Fibroblast of skin of left biceps (primary cell): ENCODE results near the gene SMARCD2.
"Not testable (repeated sequence)": the region's sequence is repeated elsewhere in the genome, so short reads cannot be mapped to it uniquely, and the experiment has no call there.

Experiments used
- DNase-seq, 2 experiments: peaks; one replicate each; pipeline ENCODE4 v3.0.0-alpha.2; 2013; ENCODE audit warnings: low read depth in 2 of 2

Gene SMARCD2

DNA sequence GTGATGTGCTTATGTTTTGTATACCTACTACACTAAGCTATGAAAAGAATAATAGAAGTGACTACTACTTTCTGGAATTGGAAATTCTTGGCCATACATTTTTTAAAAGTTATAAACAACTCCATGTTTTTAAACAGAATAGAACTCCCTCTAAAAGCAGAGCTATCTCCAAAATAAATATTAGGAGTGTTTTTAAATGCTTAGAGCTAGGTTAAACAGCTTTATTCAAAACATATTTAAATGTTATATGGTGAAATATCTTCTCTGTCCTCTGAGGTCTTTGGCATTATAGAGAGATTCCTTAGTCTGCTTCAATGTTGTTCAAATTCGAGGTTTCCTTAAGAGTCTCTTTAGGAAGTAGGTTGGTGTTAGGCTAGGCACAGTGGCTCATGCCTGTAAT lies 38.2 kb downstream of the SMARCD2 start:
- no peak for DNase-seq

DNA sequence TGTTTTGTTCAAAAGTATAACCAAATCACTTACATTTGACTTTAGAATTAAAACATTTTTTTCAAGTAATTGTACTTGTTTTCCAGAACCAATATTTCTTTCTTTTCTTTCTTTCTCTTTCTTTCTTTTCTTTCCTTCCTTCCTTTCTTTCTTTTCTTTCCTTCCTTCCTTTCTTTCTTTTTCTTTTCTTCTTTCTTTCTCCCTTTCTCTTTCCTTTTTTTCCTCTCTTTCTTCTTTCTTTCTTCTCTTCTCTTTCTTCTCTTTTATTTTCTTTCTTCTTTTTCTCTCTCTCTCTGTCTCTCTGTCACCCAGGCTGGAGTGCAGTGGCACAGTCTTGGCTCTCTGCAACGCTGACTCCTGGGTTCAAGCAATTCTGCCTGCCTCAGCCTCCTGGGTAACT lies 41.7 kb downstream of the SMARCD2 start:
- DNase-seq, result no peak

DNA sequence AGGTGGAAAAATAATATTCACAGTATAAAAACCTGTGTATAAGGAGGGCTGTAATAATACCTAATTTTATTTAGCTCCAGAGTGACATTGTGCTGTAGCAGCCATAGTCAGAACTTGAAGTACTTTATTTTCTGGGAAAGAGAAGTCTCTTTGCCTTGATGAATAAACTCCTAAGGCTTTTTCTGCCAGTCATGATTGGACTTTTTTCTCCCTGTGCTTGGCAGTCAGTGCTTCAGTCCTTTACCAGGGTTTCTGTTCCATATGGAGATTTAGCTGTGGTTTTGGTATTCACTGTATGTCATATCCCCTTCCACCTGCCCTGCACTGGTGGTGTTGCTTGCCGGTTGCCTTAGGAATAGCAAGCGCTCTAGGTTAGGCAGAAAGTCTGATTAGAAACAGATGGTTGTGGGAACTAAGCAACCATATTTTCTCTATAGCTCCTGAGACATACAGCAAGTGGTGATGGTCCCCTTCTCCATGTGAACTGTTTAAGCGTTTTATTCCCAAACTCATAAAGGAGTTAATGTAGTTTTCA lies 43.8 kb downstream of the SMARCD2 start:
- DNase-seq, result peak; percentile 6 to 7

DNA sequence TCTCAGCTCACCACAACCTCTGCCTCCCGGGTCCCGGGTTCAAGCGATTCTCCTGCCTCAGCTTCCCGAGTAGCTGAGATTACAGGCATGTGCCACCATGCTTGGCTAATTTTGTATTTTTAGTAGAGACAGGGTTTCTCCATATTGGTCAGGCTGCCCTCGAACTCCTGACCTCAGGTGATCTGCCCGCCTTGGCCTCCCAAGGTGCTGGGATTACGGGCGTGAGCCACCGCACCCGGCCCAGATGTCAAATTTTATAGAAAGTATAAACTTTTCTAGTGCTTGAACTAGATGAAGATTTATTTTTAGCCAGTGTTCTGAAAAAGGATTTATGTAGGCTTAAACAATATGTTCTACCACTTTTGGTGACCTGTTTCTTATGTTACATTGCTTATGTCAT lies 46.1 kb downstream of the SMARCD2 start:
- DNase-seq, result not testable (repeated sequence)

DNA sequence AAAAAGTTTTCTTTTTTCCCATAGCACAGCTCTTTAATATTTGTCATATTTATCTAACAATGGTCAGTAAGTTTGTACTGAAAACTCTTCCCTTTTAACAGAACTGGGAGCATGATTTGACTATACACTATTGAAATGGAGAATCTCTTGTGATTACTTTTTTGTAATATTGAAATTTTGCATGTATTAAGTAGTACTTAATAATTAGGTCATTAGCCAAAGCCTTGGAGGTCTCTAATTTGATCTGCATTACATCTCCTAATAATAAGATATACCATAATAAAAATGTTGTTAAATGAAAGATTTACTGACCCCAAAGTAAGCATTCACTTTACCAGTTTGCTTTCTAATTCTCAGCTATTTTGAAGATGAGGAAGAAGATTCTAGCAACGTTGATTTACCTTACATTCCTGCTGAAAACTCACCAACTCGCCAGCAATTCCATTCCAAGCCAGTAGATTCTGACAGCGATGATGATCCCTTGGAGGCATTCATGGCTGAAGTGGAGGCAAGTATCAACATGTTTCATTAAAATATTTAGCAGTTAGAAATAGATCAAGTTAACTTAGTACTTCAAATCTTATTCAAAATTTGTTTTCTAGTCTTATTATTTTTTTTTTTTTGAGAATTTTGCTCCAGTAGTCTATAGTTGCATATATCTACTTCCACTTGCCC lies 50.3 kb downstream of the SMARCD2 start:
- DNase-seq, result no peak

DNA sequence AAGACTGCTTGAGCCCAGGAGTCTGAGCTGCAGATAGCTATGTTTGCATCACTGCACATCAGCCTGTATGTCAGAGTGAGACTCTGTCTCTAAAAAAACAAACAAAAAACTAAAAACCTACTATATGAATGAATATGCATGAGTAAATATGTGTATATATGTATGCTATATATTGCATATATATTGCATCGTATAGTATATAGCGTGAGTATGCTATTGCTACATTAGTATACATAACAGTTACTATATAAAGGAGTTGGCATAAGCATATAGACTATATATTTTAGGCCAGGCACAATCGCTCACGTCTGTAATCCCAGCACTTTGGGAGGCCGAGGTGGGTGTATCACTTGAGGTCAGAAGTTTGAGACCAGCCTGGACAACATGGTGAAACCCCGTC lies 52.4 kb downstream of the SMARCD2 start:
- no peak for DNase-seq

DNA sequence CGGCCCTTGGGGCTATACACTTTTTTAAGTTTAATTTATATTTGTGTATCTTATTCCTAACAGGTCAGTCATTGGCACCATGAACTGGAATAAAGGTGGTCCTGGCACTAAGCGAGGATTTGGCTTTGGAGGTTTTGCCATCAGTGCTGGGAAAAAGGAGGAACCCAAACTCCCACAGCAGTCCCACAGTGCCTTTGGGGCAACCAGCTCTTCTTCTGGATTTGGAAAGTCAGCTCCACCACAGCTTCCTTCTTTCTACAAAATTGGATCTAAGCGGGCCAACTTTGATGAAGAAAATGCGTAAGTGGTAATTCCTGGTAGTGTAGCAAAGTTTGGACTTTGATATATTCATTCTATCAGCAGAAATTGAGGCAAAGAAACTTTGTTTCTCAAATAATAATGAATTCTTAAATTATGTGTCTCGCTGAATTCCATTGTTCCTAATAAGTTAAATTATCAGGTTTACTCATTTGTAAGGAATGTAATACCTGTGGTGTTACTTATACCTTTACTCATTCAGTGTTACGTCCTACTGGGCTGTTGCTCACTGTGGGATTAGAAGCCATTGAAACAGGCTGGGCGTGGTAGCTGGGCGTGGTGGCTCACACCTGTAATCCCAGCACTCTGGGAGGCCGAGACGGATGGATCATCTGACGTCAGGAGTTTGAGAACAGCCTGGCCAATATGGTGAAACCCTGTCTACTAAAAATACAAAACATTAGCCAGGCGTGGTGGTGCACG lies 55.3 kb downstream of the SMARCD2 start:
- no peak for DNase-seq

DNA sequence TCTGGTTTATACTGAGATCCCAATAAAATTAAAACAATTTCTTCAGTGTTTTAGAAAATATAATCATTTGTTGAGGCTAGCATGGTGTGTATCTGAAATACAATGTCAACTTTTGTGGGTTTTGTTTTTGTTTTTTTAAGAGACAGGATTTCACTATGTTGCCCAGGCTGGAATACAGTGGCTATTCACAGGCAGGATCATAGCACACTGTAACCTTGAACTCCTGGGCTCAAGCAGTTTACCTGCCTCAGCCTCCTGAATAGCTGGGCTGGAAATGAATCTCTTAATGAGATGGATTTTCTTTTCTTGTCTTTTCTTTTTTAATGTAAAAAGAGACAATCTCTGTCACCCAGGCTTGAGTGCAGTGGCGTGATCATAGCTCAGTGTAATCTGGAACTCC lies 56.4 kb downstream of the SMARCD2 start:
- DNase-seq, result no peak

DNA sequence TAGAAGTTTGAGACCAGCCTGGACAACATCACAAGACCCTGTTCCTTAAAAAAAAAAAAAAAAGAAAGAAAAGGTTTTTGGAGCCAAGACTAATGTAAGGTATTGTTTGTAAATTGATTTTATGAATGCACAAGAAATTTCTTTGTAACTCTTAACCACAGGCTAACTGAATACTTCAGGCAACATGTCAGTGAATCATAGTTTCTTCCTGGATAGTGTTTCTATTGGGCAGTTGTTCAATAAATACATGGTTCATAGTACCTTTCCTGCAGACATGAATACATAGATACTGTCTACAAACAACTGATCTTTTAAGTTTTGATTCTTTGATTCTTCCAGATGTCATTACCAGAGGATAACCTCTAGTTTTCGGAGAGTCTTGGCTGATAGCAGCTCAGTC lies 56.9 kb downstream of the SMARCD2 start:
- peak; percentile 1 to 18 for DNase-seq

DNA sequence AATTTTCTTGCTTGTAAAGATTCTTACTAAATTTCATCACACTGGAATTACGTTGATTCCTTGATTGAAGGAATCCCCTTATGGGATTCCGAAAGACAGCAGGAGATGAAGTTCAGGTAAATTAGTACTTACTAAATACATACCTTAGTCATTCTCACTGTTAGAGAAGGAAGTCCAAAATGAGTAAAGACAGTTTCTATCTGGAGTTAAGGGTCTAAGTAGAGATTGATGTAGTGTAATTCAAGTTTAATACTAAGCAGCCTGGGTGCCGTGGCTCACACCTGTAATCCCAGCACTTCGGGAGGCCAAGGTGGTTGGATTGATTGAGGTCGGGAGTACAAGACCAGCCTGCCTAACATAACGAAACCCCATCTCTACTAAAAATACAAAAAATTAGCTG lies 59.0 kb downstream of the SMARCD2 start:
- no peak for DNase-seq
